Ammon's horn (tissue), 1 donor: ENCODE measurements around the gene CXCL17.
"Not testable (repeated sequence)": the region's sequence is repeated elsewhere in the genome, so short reads cannot be mapped to it uniquely, and the experiment has no call there.

Source experiments
- DNase-seq: peaks from one replicate; pipeline ENCODE4 v3.0.0-alpha.2; 2016; ENCODE audit warnings: low spot score

CXCL17 gene

DNA sequence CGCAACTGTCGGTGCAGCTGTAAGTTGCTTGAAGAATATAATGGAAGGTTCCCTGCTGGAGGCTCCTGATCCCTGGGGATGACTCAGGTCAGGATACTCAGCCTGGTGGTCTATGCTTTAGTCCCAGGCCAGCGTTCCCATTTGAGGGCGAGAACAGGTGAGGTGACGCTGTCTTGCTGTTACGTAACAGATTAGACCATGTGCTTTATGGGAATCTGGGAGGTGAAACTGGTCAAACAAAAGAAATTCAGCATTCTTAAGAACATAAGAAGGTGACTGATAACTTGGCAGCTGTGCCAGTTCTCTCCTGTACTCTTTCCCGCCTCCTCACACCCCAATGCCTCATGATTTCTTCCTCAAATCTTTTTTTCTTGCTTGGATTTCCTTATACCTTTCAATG is at the start of gene CXCL17:
Gene CXCL17 (minus strand): TSS at position 114 of the 400 bp plus-strand sequence. CDS start 114 bp downstream, outside the sequence.
- no peak for DNase-seq

DNA sequence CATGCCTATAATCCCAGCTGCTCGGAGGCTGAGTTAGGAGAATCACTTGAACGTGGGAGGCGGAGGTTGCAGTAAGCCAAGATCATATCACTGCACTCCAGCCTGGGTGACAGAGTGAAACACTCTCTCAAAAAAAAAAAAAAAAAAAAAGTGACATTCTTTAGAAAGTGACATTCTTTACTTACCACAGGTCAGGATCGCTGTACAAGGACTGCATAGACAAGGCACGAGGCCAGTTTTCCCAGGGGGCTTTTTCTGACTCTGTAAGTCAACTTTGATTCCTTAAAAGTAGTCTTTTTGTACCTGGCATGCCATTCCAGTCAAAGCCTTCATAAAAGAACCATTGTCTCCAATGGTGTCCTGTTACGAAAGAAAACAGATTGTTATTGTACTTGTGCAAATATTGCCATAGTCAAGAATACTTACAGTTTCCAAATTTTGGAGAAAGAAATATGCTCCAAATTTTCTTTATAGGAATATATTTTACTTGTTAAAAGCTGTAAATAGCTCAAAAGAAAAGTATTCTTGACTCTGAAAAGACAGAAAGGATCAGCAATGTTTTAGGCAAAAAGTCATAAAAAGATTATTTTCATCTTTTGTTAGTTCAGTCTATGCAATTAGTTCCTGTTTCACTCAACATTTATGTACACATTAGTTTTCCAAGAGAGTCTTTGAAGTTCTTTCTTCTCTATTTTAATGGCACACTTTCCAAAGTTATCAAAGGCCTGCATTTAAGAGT is 46.2 kb upstream of the CXCL17 start:
- DNase-seq = no peak

- DNase-seq = no peak
These were observed 45.0 kb upstream of the CXCL17 start for GRCh38 chr19:42487798-42488178.

- DNase-seq = no peak
These were observed 44.5 kb upstream of the CXCL17 start for GRCh38 chr19:42487032-42487797.

- not testable (repeated sequence) for DNase-seq
These were observed 42.3 kb upstream of the CXCL17 start for GRCh38 chr19:42485036-42485435.

DNA sequence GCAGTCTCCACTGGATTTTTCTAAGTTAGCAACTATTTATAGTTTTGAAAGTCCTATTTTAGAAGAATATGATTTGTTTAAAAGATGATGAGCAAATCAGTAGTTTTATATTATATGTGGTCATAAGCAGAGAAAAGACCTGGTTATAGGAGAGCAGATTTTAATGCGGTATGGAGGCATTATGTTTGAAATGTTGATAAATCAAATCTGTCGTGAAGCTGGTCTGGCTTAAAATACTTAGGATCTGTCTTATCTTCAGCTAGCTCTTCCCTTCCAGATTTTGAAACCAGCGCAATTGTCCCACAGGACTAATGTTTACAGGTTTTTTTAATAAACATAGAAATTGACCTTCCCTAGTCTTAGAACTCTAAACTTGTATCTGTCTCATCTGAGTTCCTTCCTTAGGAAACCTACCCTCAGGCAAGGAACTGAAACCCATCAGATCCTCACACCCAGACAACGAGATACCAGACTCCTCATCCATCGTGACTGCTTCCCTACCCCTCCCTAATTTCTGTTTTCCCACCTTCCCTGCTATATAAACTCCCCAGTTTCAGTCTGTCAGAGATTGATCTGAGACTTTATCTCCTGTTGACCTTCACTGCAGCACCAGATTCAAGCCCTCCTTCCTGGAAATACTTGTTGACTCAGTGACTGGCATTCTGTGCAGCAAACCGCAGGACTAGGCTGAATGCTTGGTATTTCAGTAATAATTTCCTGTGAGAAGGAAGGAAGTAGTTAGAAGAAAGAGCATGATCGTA is 37.8 kb upstream of the CXCL17 start:
- DNase-seq = peak; percentile 48

GRCh38 chr19:42479736-42480135 is 37.0 kb upstream of the CXCL17 start:
- DNase-seq = no peak

- DNase-seq = no peak
These were observed 36.1 kb upstream of the CXCL17 start for GRCh38 chr19:42478765-42479311.

- DNase-seq = no peak
These were observed 35.2 kb upstream of the CXCL17 start for GRCh38 chr19:42477933-42478332.

- DNase-seq = no peak
These were observed 34.4 kb upstream of the CXCL17 start for GRCh38 chr19:42477117-42477516.

DNA sequence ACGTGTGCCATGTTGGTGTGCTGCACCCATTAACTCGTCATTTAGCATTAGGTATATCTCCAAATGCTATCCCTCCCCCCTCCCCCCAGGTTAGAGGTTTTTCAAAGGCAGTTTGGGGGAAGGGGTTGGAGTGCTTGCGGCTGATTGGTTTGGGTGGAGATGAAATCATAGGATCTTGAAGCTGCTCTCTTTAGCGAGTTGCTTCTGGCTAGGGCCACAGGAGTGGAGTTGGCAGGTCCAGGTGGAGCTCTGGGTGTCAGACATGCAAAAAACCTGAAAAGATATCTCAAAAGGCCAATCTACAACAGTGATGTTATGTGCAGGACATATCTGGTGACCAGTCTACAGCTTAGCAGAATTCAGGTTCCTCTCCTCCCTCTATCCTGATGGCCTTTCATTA is 32.6 kb upstream of the CXCL17 start:
- no peak for DNase-seq

- DNase-seq = peak; percentile 34
These were observed 32.0 kb upstream of the CXCL17 start for GRCh38 chr19:42474743-42475142.

- no peak for DNase-seq
These were observed 30.9 kb upstream of the CXCL17 start for GRCh38 chr19:42473686-42474085.

DNA sequence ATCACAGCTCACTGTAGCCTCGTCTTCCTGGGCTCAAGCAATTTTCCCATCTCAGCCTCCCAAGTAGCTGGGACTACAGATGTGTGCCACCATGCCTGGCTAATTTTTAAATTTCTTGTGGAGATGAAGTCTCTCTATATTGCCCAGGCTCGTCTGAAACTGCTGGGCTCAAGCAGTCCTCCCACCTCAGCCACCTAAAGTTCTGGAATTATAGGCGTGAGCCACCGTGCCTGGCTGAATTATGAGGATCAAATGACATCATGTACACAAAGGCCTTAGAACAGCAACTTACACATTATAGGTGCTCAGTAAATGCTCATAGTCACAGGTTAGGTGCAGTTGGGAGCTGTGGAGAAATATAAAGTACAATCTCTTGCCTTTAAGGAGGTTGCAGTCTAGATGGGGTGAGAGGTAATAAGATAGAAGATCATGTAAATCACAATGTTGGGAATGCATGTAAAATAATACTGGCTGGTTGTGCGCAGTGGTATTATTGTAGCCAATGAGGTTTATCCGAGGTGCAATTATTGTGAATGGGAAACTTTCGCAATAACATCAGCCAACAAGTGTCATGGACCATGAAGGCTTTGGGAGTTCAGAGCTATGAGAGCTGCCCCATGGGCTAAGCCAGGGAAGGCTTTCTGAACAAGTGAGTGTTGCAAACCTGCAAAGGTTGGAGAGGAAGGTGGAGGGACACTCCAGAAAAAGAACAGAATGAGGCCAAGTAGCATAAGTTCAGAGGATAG is 29.8 kb upstream of the CXCL17 start:
- DNase-seq = no peak

DNA sequence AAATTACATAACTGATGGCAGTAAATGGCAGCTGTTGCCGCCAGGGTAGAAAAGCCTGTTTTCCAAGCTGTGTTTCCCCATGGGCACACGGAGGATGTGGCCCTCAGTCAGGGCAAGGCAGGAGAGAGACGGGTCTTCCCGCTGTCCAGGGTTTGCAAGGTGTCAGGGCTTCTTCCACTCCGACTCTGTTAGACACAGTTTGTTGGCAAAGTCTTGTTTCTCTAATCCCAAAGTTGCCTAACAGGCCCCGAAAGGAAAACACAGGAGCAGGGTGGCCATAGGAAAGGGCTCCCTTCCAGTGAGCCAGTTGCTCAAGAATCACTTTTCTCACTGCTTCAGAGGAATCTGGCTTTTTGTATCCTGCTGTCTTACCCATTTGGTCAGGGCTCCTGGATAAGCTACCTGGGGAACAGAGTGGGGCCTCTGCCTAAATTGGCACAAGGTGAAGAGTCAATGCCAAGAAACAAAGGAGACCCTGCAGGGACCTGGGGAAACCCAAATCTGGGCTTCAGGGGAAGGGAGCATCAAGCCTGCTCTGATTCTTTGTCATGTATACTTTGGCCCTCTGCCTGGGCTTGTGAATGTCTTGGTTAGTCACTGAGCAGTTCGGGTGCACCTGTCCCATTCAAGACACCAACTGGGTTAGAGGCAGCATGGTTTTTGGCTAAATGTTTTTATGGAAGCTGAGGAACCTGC is 29.0 kb upstream of the CXCL17 start:
- DNase-seq = no peak

DNA sequence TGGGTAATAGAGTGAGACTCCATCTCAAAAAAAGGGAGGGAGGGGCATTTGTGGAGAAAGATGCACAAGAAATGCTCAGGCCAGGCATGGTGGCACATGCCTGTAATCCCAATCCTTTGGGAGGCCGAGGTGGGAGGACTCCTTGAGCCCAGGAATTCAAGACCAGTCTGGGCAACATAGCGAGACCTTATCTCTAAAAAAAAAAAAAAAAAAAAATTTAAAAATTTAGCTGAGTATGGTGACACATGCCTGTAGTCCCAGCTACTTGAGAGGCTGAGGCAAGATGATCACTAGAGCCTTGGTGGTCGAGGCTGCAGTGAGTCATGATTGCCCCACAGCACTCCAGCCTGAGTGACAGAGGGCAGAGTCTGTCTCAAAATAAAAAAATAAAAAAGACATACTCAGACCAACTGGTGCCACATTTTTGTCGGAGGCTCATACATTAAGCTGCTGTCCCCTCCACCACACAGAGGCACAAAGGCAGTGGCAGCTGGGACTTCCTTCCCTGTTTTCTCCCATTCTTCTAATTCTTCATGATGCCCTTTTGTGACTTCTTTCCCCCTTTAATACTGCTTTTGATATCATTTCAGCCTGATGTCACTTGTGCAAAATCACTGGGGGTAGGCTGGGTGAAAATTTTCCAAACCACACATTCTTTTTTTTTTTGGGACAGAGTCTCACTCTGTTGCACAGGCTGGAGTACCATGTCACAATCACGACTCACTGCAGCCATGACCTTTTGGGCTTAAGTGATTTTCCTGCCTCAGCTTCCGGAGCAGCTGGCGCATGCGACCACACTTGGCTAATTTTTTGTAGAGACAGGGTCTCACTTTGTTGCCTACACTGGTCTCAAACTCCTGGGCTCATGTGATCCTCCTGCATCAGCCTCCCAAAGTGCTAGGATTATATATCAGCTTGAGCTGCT is 26.8 kb upstream of the CXCL17 start:
- DNase-seq = no peak

- no peak for DNase-seq
These were observed 25.6 kb upstream of the CXCL17 start for GRCh38 chr19:42468273-42468796.

DNA sequence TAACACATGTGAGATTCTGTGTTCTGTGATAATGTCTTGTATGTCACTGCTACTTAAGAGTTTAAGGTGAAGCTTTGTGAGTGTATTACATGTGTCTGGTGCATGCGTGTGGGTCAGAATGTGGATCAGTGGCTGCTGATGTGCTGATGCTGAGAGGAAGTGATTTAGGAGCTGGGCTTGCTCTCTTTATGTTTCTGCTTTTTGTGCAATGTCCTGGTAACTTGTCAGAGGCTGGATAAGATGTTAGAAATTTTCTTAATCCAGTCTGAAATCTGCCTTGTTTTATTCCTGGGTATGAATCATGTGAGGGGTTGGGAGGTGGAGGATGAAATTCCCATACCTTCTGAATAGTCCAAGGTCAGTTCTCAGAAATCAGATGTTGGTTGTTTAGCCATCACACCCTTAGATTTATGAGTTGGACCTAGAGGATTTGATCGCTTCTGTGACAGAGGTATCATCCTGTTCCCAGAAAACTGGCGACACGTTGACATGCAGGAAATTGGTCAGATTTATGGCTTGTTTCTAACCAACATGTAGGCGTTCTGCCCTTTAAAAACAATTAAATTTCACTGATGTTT is 24.5 kb upstream of the CXCL17 start:
- peak; percentile 66 for DNase-seq

DNA sequence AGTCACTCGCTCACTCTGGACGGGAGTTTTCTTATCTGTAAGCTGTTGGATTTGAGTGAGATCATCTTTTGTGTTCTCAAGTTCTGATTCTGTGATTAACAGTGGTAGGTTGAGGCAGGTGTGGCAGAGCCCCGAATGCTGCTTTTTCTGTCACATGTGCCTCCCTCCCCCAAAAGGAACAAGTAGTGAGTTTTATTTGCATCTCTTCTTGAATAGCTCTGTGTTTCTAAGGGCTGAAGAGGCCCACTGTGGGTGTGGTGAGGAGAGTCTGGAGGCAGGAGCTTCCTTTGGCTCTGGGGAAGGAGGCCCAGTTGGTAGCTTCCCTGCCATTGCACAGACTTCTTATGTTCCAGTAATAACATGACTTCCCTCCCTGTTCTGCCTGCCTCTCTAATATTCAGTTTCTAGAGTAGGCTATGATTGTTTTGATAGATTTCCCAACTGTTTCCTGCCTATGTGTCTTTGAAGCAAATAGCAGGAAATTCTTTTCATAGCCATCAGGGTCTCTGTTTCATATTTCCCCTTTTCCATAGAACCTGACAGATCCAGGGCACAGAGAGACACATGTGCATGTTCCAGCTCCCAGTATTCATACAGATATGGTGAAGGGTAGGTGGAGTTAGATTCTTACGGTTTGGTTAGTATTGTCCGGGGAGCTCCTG is 23.9 kb upstream of the CXCL17 start:
- DNase-seq = no peak
